Fibroblast of skin of right quadriceps (primary cell): ENCODE measurements around the gene FTSJ1.

Experiments
- DNase-seq: peaks from one replicate; pipeline ENCODE4 v3.0.0-alpha.2; 2013

Gene FTSJ1

GRCh38 chrX:48471504-48471903 lies 4.5 kb upstream of the FTSJ1 start:
- DNase-seq: no peak

GRCh38 chrX:48472225-48472624 lies 3.8 kb upstream of the FTSJ1 start:
- DNase-seq: no peak

DNA sequence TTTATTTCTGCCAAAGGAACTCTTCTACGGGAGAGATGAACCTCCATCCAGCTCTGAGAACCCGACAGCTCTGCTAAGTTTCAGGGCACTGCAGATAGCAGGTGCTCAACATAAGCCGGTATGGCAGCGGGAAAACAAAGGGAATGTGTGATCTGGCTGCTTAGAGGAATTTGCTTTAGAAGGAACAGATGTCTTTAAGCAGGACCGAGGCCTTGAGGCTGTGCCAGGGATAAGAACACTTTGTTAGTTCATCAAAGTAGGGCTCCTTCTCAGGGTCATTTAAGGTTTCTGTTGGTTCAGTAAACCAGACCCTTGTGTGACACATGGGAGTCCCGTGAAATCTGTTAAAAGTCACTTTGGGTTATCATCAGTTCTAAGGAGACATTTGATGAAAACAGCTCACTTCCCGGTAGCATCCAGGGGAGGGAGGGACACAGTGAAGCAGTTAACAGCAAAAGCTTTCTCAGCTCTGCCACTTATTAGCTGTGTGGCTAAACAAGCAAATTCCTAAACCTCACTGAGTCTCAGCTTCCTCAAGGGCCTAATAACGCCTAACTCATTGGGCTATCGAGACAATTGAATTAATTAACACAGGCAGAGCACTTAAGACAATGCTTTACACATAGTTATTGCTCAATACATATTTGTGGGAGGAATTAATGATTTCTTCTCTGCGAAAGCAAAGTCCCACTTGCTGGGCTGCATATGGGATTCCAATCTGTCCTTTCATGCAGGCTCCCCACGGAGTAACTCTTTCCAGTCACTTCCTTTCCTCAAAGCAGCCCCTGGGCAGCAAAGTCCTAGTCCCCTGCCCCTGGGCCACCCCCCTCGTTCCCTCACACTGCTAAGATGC lies 2.9 kb upstream of the FTSJ1 start:
- no peak for DNase-seq

GRCh38 chrX:48473704-48473990 lies 2.4 kb upstream of the FTSJ1 start:
- DNase-seq: no peak

GRCh38 chrX:48474127-48474526 lies 1.9 kb upstream of the FTSJ1 start:
- DNase-seq: no peak

DNA sequence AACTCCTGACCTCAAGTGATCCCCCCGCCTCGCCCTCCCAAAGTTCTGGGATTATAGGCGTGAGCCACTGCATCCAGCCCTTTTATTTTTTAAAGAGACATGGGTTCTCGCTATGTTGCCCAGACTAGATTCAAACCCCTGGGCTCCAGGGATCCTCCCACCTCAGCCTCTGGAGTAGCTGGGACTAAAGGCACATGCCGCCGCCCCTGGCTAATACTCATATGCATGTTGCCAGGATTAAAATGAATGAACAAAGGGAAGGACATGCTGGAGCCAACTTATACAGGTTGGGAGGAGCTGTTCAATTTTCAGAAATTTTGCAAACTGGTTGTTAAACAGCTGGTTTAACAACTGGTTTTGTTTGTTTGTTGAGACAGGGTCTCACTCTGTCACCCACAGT lies 1.4 kb upstream of the FTSJ1 start:
- no peak for DNase-seq

DNA sequence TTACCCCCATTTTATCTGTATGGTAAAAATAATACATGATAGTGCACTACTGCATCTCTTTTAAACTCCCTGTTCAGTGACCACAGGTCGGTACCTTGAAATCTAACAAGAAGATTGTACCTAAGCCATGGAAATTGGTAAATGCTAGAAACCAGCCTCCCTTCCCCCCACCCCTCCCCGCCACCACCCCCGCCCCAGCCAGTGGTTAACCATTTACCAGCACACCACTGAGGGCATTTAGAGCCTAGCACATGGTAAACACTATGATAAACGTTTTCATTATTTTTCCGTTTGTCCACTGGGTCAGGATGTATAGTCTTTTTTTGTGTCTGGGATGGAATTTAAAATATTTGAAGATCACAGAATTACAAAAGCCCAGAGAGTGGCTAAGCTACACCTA lies 703 bp upstream of the FTSJ1 start:
- DNase-seq: no peak

GRCh38 chrX:48476919-48477318 lies 920 bp downstream of the FTSJ1 start:
- no peak for DNase-seq

DNA sequence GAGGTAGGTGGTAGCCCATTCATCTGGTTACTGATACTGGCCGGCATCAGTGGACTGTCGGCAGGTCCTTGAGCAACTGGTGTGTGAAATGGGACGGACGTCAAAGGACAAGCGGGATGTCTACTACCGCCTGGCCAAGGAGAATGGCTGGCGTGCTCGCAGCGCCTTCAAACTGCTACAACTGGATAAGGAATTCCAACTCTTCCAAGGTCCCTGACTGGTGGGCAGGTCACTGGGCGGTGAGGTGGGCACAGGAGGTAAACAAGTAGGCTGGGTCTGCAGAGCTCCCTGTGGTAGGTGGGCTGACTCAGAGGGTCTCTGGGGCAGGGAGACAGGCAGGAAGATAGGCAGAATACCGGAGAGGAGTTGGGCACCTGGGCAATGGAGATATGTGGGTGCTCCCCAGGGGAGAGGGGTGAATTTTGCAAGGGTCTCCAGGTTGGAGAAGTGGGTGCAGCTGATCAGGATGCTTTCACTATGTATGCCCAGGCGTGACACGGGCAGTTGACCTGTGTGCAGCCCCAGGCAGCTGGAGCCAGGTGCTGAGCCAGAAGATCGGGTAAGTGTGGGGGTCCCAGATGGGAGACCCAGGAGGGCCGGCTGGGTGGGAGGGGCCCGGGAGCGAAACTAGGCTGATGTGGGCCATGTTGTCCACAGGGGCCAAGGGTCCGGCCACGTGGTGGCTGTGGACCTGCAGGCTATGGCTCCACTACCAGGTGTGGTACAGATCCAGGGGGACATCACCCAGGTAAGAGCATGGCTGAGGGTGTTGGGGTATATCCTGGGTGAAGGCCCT lies 2.2 kb downstream of the FTSJ1 start:
- no peak for DNase-seq

DNA sequence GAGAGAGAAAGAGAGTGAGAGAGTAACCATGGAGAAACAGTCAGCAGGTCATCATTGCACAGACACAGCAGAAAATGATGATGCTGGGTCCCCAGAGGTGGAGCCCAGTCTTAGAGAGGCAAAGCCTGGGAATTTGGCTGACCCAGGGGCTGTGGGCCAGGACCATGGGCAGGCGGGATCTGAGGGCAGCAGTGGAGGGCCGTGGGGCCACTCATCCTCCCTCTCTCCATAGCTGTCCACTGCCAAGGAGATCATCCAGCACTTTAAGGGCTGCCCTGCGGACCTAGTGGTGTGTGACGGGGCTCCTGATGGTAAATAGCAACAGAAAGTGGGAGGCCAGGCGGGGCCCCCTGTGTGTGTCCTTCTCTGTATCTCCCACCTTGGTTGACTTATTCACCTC lies 2.8 kb downstream of the FTSJ1 start:
- no peak for DNase-seq

GRCh38 chrX:48480142-48480541 lies 4.1 kb downstream of the FTSJ1 start:
- no peak for DNase-seq

- DNase-seq: no peak
Measured at GRCh38 chrX:48480583-48480982, 4.6 kb downstream of the FTSJ1 start.

- DNase-seq: no peak
Measured at GRCh38 chrX:48482526-48482925, 6.5 kb downstream of the FTSJ1 start.

GRCh38 chrX:48487362-48487798 lies 11.4 kb downstream of the FTSJ1 start:
- DNase-seq: peak; percentile 85

- no peak for DNase-seq
Measured at GRCh38 chrX:48488034-48488433, 12.0 kb downstream of the FTSJ1 start.

DNA sequence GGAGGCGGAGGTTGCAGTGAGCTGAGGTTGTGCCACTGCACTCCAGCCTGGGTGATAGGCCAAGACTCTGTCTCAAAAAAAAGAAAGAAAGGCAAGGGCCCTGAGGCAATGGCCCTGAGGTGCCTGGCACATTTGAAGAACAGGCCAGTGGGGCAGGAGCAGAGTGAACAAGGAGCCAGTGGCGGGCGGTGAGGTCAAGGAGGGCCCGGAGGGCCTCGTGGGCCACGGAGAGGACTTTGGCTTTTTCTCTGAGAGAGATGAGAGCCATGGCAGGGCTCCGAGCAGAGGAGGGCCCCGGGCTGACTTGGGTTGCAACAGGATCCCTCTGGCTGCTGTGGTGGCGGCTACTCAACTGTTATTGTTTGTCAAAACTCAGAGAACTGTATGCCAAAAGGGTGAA lies 13.3 kb downstream of the FTSJ1 start:
- DNase-seq: no peak

GRCh38 chrX:48489892-48490291 lies 13.9 kb downstream of the FTSJ1 start:
- no peak for DNase-seq

GRCh38 chrX:48490661-48491060 lies 14.7 kb downstream of the FTSJ1 start:
- DNase-seq: no peak

DNA sequence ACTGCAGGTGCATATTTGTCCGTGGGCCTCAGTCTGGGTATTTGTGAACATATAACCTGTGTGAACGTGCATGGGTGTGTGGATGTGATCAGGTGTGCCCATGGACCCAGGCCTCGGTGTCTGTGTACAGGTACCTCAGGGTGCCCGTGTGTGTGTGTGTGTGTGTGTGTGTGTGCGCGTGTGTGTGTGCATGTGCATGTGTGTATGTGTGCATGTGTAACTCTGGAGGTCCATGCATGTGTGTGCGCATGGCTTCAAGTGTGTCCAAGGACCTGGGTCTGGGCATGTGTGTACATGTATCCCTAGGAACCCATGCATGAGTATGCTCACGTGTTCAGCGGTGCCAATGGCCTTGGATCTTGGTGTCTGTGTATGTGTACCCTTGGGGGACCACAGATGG lies 15.8 kb downstream of the FTSJ1 start:
- no peak for DNase-seq

GRCh38 chrX:48492293-48492910 lies 16.4 kb downstream of the FTSJ1 start:
- peak; percentile 49 for DNase-seq

GRCh38 chrX:48493890-48494364 lies 17.9 kb downstream of the FTSJ1 start:
- peak; percentile 35 for DNase-seq

- no peak for DNase-seq
Measured at GRCh38 chrX:48496660-48497059, 20.7 kb downstream of the FTSJ1 start.

- no peak for DNase-seq
Measured at GRCh38 chrX:48497871-48498270, 21.9 kb downstream of the FTSJ1 start.

DNA sequence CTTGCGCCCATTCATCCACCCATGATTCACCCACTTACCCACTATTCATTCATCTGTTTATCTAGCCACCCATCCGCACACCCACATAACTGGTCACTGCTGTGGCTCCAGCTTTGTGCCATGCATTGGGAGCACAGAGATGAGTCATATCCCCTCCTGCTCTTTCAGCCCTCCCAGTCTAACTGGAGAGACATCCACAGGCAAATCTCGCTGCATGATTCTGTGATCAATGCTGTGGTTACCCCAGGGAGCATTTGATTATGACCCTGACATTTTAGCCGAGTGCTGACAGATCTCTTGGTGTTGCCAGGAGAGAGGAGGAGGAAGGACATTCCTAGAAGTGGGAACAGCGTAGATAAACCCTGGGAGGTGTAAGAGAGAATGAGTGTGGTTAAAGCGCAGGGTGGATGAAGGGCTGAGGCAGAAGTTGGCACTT lies 22.4 kb downstream of the FTSJ1 start:
- peak; percentile 66 for DNase-seq
